NCI-H1436 treated with DMSO at 0.1 percent for 48 hours (cell line): Measurements from ENCODE around the gene PDE12.

ENCODE experiments used
- DNase-seq: peaks from one replicate; lab custom pipeline; 2025; lab: John Stamatoyannopoulos, UW

PDE12 gene

GRCh38 chr3:57555738-57556458 is at the start of gene PDE12:
TSS of gene PDE12 (plus strand) at chr3:57556274. CDS start at chr3:57556380, 106 bp downstream.
- DNase-seq: no peak

GRCh38 chr3:57512166-57512565 is 43.9 kb upstream of the PDE12 start:
- DNase-seq: no peak

GRCh38 chr3:57518276-57518915 is 37.7 kb upstream of the PDE12 start:
- no peak for DNase-seq

GRCh38 chr3:57530071-57530608 is 25.9 kb upstream of the PDE12 start:
- no peak for DNase-seq

- DNase-seq: no peak
Measured at GRCh38 chr3:57538465-57538864, 17.6 kb upstream of the PDE12 start.

- DNase-seq: no peak
Measured at GRCh38 chr3:57544181-57545125, 11.6 kb upstream of the PDE12 start, which contains the start of gene DNAH12. TSS of gene DNAH12 (minus strand) at chr3:57544344. CDS start at chr3:57542870, 1,474 bp downstream.

- DNase-seq: no peak
Measured at GRCh38 chr3:57545636-57546268, 10.3 kb upstream of the PDE12 start.

GRCh38 chr3:57546616-57547015 is 9.5 kb upstream of the PDE12 start:
- DNase-seq: no peak

- DNase-seq: no peak
Measured at GRCh38 chr3:57555306-57555705, 768 bp upstream of the PDE12 start.

GRCh38 chr3:57556459-57557084 is 498 bp downstream of the PDE12 start:
- no peak for DNase-seq

GRCh38 chr3:57557085-57557537 is 1.0 kb downstream of the PDE12 start:
- DNase-seq: no peak

- DNase-seq: no peak
Measured at GRCh38 chr3:57559526-57559925, 3.5 kb downstream of the PDE12 start.

- no peak for DNase-seq
Measured at GRCh38 chr3:57569859-57570450, 13.9 kb downstream of the PDE12 start.

- DNase-seq: no peak
Measured at GRCh38 chr3:57570878-57571277, 14.8 kb downstream of the PDE12 start.

GRCh38 chr3:57572096-57572495 is 16.0 kb downstream of the PDE12 start:
- no peak for DNase-seq

- no peak for DNase-seq
Measured at GRCh38 chr3:57575966-57576626, 20.0 kb downstream of the PDE12 start.

- DNase-seq: no peak
Measured at GRCh38 chr3:57577801-57578200, 21.7 kb downstream of the PDE12 start.

GRCh38 chr3:57582474-57583168 is 26.5 kb downstream of the PDE12 start:
- DNase-seq: no peak

GRCh38 chr3:57583544-57583943 is 27.5 kb downstream of the PDE12 start:
- no peak for DNase-seq

GRCh38 chr3:57586778-57587177 is 30.7 kb downstream of the PDE12 start:
- DNase-seq: no peak
